Germinal center (tissue), 1 donor: ENCODE results near the gene SHC2.
"Not testable (repeated sequence)": the region's sequence is repeated elsewhere in the genome, so short reads cannot be mapped to it uniquely, and the experiment has no call there.

Experiments used
- DNase-seq: peaks from one replicate; pipeline ENCODE4 v3.0.0; 2012; ENCODE audit warnings: mixed read lengths, low spot score

SHC2 gene

DNA sequence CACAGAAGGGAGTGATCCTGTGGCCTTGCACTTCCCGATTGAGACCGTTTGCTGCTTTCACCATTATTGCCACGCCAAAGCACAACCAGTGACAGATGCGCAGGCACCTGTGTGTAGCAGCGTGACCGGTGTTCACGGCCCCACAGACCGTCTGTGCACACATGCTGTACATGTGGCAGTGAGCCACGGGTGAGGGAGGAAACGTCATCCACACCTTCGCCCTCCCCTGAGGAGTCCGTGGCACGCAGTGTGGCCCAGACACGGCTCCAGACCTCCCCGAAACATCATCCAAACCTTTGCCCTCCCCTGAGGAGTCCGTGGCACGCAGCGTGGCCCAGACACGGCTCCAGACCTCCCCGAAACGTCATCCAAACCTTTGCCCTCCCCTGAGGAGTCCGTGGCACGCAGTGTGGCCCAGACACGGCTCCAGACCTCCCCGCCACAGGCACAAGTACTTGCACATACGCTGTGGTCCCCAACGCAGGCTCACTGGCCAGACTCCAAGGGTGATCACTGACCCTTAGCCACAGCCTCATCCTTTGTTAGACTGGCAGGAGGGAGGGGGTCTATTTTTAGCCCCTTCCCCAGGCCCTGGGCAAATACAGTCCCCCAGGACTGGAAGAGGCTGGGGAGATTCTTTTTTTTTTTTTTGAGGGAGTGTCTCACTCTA, 7.9 kb upstream of the SHC2 start:
- no peak for DNase-seq

DNA sequence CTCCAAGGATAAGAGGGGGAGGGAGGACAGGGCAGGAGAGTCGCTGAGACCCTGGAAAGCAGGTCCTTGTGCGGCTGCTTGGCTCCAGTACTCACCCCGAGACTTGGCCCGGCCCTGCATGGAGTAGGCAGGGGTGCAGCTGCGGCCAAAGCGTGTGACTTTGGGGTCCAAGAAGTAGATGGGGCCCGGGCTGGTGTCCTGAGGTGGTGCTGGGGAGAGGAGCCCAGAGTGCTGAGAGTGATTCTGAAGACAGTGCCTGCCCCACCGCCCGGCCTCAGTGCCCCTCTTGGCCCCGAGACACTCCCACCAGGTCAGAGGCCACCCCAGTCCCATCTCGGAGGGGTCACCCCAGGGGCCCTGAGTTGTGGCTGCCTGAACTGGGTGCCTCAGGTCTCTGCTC, 6.7 kb upstream of the SHC2 start:
- DNase-seq: no peak

DNA sequence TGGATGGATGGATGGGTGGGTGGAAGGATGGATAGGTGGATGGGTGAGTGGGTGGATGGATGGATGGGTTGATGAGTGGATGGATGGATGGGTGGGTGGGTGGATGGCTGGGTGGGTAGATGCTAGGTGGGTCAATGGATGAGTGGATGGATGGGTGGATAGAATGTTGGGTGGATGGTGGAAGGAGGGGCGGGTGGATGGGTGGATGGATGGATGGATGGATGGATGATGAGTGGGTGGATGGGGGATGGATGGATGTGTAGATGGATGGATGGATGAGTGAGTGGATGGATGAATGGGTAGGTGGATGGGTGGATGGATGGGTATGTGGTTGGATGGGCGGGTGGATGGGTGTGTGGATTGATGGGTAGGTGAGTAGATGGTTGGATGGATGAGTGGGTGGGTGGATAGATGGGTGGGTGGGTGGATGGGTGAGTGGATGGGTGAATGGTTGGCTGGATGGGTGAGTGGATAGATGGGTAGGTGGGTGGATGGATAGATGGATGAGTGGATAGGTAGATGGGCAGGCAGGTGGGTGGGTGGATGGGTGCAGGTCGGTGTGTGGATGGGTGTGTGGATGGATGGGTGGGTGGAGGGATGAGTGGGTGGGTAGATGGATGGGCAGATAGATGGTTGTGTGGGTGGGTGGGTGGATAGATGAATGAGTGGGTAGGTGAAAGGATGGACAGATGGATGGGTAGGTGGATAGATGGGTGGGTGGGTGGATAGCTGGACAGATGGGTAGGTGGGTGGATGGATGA, 4.4 kb upstream of the SHC2 start:
- no peak for DNase-seq

DNA sequence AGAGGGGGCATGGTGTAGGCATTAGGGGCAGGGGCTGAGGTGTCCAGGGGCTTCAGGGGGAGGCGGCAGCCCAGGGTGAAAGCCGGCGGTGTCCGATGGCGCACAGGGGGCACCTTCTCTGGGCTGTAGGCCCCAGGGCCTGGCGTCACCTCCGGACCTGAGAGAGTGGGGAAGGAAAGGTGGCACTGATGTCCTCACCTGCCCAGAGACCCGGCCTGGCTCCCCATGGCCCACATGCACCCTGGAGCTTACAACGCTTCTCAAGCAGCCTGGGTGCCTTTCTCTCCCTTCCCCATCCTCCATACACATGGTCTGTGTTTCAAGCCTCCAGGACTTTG, 3.3 kb upstream of the SHC2 start:
- no peak for DNase-seq

DNA sequence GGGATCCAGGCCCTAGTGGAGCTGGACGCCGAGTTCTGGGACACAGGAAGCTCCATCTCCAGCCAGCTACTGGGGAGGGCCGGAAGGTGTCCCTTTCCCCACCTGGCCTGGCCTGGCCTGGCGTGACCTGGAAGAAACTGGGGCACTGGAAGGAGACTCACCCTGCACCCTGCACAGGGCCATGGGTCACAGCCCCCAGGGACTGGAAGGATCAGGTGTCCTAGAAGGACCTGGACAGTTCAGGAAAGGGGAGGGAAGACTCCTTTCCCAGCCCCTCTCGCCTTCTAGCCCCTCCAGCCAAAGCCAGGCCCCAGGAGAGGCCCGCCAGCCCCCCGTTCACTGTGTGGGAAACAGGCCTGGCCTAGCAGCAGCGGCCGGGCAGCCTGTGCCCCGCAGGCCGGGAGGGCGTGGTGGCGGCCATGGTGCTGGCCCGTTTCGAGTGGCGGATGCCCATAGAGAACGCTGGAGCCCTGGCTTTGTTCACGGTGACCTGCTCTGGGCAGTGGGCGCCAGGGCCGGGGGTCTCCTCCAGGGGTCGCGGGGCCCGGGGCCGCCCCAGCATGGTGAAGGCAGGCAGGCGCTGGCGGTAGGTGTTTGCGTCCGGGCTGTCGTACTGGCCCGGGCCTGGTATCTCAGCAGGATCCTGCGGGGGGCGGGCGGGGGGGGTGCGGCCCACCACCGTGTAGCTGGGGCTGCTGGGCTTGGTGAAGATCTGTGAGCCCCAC, 2.8 kb upstream of the SHC2 start:
- no peak for DNase-seq

DNA sequence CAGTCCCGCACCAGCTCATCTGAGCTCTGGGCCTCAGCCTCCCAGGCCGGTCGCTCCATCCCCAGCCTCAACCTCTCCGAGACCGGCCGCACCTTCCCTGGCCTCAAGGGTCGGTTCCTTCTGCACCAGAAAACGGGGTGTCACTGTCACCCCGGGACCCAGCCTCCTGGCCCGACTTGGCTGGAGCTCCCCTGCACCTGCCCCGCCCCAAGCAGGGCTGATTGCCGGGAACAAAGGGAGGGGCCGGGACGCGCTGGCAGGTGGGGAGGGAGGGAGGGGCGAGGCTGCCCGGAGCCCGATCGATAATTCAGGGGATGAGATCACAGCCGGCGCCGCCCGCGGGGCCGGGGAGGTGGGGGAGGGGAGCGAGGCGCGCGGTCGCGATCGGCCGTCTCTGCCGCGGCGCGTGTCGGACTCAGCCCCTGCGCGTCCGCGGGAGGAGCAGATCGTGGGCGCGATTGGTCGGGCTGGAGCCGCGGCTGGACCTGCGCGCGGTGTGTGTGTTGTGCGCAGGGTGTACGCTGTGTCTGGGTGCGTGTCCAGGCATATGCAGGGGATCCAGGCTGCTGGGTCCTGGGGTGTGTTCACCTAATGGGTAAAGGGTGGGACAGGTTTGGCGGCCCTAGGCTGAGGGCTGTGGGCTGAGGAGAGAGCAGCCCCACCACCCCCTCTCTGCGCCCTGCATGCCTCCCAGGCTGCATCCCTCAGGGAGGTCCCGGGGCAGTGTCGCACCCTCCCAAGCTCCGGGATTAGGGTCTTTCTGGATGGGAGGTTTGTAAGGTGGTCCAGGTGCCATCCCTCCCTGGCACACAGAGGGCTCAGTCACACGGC, 1.1 kb upstream of the SHC2 start:
- no peak for DNase-seq

DNA sequence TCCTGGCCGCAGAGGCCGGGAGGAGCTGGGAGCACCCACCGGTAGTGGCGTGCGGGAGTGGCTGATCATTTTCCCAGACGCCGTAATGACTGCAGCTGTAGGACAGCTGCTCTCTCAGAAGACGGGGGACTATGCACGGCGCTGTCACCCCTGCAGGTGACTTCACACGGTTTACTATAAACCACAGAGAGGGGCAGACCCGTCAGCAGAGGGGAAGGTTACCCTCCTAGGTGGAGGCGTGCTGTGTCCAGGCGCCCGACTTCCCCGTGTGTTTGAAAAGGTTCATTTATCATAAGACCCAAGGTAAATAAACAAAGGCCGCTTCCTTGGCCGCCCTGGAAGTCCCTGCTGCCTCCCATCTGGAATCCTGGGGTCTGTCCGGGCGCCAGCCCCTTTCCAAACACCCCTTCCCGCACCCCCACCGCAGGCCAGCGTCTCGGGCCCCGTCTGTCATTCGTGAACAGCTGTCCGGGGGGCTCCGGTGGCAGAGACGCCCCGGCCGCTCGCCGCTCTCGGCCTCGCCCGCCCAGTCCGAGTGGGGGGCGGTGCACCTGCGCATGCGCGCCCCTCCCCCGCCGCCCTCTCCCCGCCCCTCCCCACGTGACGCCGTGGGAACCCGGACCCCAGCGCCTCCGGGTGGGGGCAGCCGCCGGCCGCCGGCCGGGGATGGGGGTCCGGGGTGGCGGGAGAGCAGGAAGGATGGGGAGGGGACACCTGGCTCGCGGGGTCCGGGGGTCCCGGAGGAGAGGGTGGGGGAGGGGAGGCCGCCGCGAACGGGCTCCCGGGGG, 915 bp downstream of the SHC2 start:
- DNase-seq: peak; percentile 58

DNA sequence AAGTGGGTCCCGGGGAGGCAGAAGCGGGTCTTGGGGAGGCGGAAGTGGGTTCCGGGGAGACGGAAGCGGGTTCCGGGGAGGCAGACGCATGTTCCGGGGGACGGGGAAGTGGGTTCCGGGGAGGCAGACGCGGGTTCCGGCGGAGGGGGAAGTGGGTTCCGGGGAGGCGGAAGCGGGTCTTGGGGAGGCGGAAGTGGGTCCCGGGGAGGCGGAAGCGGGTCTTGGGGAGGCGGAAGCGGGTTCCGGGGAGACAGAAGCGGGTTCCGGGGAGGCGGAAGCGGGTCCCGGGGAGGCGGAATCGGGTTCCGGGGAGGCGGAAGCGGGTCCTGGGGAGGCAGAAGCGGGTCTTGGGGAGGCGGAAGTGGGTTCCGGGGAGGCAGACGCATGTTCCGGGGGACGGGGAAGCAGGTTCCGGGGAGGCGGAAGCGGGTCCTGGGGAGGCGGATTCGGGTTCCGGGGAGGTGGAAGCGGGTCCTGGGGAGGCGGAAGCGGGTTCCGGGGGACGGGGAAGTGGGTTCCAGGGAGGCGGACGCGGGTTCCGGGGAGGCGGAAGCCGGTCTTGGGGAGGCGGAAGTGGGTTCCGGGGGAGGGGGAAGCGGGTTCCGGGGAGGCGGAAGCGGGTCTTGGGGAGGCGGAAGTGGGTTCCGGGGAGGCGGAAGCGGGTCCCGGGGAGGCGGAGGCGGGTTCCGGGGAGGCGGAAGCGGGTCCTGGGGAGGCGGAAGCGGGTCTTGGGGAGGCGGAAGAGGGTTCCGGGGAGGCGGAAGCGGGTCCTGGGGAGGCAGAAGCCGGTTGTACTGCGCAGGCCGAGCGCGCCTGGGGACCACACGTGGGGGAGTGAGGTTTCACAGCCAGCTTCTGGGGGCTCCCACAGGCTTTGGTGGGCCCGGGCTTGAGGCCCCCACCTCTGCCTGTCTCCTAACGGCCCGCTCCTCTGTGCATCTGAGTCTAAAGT, 2.5 kb downstream of the SHC2 start:
- DNase-seq: no peak

DNA sequence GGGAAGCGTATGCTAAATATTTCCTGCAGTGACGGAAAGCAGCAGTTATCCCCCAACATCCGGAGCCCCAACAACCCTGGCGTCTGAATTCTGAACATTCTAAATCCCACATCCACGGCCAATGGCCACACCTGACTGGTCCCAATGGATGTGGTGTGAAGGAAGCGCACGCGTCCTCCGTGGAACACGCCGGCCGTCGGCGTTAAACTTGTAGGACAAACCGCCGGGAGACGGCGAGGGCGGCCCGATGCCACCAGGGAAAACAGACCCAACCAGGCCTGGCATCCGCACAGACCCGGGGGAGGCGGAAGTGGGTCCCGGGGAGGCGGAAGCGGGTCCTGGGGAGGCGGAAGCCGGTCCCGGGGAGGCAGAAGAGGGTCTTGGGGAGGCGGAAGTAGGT, 3.2 kb downstream of the SHC2 start:
- no peak for DNase-seq

DNA sequence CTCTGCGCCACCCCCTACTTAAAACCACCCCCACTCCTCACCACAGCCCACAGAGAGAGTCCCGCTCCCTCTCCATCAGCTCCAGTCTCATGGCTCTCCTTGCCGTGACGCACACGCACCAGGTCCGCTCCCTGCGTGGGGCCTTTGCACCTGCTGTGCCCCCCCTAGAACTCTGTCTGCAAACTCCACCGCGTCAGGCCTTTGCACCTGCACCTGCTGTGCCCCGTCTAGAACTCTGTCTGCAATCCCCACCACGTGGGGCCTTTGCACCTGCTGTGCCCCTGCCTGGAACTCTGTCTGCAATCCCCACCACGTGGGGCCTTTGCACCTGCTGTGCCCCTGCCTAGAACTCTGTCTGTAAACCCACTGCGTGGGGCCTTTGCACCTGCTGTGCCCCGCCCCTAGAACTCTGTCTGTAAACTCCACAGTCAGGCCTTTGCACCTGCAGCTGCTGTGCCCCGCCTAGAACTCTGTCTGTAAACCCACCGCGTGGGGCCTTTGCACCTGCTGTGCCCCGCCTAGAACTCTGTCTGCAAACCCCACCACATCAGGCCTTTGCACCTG, 4.2 kb downstream of the SHC2 start:
- no peak for DNase-seq

DNA sequence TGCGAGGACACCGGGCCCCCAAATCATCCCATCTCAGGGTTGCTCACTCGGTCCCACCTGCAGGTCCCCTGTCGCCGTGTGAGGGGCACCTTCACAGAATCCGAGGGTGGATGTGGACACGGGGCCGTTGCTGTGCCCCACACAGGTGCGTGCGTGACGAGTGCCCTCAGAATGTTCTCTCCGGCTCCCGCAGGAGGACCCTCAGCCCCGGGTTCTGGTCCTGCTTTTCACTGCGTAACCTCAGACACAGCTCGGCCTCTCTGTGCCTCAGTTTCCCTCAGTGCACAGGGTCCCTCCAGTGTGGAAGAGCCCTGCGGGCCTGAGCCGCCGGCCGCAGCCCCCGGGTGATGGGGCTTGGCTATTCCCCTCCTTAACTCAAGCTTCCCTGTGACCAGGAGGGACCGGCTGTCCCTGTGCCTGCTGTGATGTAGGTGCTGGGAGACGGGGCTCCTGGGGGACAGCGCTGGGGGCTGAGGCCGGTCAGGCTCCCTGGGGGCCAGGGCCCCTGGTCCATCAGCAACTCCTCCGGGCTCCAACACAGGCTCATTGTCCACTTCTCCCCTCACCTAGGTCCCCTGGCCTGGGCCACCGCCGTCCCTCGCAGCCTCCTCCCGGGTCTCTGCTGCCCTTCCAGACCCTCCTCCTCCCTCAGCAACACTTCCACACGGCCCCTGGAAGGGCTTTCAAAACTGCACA, 4.8 kb downstream of the SHC2 start:
- DNase-seq: no peak

DNA sequence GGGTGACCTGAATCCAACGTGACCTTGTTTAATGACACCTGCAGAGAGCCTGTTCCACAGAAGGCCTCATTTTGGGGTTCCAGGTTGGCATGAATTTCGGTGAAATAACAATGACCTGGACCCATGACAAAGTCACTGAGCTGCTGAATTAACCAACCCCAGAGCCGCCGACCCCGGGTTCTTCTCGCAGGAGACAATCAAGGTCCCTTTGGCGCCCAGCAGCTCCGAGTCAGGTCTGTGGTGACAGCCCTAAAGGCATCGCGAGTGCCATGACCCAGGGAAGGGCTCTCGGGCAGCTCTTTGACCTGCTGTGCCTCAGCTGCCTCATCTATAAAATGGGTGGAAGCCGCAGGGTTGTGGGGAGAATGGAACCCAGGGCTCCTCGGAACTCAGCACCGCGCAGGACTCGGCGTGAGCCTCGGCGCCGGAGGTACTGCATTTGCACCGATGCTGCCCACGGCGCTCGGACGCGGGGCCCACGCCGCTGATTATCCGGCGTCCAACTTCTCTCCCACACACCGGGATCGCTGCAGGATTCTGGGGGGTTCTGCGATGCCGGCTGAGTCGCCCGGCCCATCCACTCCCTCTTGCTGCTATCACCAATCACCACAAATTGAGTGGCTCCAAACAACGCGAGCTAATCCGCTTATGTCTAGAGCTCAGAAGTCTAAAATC, 5.7 kb downstream of the SHC2 start:
- DNase-seq: no peak

DNA sequence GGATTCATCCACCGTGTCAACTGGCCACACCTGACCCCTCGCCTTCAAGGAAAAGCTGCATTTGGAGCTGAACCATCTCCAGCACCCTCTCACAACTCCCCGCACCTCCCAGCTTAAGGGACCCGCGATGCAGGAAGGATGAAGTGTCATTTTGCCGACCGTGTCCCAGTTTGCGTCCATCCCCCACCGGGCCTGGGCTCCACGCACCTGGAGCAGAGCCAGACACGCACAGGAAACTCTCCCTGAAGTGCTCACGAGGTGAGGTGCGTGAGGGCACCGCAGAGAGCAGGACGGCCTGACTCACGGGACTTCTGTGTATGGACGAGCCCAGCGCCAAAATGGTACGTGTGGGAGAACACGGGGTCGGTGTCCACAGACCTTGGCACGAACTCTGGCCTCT, 7.2 kb downstream of the SHC2 start:
- DNase-seq: no peak

DNA sequence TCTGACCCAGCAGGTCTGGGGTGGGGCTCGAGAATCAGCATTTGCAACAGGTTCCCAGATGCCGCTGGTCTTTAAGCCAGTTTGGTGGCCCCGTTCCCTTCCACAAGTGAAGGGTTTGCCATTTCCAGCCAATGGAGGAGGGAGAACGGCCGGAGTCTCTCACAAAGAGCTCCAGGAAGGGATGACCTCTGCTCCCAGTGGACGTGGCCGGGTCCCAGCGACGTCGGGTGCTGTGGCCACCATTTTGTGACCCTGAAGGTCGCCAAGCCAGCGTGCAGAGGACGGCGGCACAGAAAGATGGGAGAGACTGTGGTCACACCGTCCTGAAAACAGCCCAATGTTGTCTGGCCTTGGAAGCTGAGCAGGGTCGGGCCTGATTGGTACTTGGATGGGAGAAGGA, 8.0 kb downstream of the SHC2 start:
- no peak for DNase-seq

DNA sequence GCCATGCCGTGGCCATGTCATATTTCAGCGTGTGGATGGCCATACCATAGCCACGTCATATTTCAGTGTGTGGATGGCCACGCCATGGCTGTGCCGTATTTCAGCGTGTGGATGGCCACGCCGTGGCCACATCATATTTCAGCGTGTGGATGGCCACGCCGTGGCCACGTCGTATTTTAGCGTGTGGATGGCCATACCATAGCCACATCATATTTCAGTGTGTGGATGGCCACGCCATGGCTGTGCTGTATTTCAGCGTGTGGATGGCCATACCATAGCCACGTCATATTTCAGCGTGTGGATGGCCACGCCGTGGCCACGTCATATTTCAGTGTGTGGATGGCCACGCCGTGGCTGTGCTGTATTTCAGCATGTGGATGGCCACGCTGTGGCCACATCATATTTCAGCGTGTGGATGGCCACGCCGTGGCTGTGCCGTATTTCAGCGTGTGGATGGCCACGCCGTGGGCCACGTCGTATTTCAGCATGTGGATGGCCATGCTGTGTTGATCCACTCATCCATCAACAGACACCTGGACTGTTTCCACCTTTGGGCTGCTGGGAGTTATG, 9.8 kb downstream of the SHC2 start:
- not testable (repeated sequence) for DNase-seq

DNA sequence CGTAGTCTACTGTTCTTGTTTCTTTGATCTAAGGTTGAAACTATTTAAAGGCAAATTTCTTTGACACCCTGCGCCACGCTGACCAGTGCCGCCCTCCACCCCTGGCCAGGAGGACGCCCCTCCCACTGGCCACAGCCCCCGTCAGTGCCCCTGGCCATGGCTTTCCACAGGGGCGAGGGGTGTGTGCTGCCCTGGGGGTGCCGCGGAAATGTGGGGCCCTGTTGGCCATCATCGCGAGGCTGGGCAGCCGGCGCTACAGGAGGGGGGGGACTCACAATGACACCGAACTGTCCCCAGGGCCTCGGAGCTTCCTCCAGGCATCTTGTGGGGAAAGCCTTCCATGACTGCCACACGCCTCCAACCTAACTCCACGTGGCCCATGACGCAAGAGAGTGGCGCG, 10.9 kb downstream of the SHC2 start:
- DNase-seq: no peak

DNA sequence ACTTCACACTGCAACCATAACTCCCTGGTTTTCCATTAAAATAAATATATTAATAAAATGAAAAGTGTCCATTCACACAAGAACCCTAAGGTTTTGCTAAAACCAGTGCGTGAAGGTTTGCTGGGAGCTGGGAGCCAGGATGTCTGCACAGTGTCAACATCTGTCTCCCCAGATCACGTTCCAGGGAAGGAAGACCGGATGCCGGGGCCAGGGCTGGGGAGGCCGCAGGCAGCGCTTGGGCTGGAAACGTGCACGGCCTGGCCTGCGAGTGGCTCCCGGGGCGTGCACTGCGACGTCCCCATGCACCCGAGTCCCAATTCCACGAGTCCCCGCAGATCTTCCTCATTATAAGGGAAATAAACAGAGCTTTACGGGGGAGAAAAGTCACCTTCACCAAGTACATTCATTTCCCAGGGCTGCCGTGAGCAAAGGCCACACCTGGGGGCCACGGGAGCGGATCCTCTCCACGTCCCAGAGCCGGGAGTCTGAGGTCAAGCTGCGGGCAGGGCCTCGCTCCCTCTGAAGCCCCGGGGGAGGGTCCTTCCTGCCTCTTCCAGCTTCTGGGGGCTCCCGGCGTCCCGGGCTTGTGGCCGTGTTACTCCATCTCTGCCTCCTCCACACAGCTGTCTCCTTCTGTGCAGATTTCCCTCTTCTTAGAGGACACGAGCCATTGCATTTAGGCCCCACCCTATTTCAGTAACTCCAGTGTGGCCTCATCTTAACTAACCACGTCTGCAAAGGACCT, 12.8 kb downstream of the SHC2 start:
- no peak for DNase-seq

DNA sequence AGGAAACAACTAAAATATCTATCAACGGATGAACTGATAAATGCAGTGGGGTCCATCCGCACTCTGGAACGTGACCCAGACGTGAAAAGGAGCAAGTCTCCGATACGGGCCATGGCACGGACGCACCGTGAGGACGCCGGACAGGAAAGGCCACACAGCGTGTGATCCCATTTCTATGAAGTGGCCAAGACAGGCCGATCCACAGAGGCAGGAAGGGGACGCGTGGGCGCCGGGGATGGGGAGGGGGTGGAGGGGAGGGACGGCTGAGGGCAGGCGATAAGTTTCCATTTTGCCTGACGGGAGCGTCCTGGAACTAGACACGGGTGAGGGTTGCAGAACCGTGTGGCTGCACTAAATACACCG, 13.8 kb downstream of the SHC2 start:
- DNase-seq: no peak
